Measurements from ENCODE around the gene PER2. TPM values are rescaled to one million over a fixed set of nuclear protein-coding genes. Genes with fewer than 3 reads are reported as not detected.

PER2 gene
- total RNA-seq, 1 experiment from 2014 or later: 5.8 TPM

DNA sequence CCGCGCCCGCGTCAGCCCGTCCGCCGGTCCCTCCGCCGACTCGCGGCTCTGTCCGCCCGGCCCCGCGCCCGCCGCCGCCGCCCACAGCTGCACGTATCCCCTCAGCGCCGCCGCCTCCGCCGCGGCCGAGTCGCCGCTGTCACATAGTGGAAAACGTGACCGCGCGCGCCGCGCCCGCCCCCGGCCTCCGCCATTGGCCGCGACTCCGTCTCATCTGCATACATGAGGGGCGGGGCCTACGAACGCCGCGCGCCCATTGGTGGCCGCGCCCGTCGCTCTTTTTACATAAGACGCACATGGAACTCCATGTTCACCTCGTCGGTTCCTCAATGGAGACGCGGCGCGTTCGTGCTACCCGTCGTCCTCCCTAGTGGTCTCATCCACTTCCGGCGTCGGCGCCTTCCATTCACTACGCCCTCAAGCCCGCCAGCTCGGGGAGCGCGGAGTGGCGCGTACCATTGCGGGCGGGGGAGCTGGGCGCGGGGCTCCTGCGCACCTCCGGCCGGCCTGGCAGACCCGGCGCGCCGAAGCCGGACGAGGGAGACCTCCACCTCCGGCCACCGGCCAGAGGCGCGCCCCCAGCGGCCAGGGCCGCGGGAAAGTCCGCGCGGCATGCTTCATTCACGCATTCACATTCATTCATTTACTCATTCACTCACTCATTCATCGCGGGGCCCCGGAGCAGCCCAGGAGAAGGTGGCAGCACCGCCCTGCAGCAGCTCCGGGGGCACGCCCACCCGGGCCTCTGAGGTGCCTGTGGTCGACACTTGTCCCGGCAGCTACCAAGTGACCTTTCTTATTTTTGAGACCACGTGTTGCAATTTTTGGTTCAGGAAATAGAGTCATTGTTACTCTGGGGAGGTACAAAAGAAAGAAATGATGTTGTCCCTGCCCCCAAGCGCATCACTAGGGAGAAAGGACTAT, 502 bp upstream of the PER2 start:
- Histone ChIP-seq H3K27ac (peak overlapping the region; percentile 84), H3K4me3 (peak overlapping the region; percentile 80)

DNA sequence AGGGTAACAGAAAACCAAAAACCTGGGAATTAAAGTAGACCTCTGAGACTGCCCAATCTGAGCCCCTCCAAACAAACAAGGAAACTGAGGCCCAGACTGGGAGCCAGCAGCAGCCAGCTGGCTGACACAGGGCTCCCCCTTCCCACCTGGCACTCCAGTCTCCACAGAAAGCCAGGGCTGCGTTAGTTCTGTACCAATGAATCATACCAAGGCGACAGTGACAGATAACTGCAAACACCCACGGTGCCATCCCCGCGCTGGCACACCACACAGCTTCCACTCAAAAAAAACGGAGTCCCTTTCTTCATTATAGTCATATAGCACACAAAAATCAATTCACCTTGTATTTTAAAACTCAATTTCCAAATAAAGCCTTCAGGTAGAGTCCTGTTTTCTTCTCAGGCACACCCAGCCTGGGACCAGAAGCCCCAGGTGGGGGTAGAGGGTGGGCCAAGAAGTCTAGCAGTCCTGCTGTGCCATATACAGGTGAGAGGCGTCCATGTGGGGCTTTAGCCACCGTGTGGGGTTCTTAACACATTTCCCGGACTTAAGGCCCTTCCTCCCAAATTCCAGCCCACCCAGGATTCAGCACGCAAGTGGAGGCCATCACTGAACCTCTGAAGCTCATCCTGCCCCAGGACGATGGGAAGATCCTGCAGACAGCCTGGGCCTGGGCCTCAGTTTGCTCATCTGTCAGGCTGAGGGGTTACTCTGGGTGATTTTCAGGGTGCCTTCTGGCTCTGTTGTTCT, 1.2 kb downstream of the PER2 start:
- Histone ChIP-seq H3K36me3 (peaks cover 14% of the 10 kb centered on the region), H3K9me3 (replicated peaks) (no peaks in the 10 kb centered on the region), H3K27ac (peak overlapping the region; percentile 84), H3K27me3 (replicated peaks) (no peaks in the 10 kb centered on the region), H3K4me1 (replicated peaks) (peaks cover 51% of the 10 kb centered on the region), H3K4me3 (peak overlapping the region; percentile 80)
- DNase-seq (ENCODE audit: low read depth in 1 of 2, low spot score in 2 of 2): peak in 1 of 2 experiments; percentile 4

More for the DNA sequence above, 502 bp upstream of the PER2 start:
- peaks cover 51% of the 10 kb centered on the region for H3K4me1 ChIP-seq (replicated peaks)
- H3K9me3 ChIP-seq (replicated peaks): no peaks in the 10 kb centered on the region
- DNase-seq (ENCODE audit: low read depth in 1 of 2, low spot score in 2 of 2): peak; percentile 98 to 99
- no peaks in the 10 kb centered on the region; the same call in 1 of the 2 replicates for H3K27me3 ChIP-seq (replicated peaks)
- peaks cover 14% of the 10 kb centered on the region for H3K36me3 ChIP-seq

DNA sequence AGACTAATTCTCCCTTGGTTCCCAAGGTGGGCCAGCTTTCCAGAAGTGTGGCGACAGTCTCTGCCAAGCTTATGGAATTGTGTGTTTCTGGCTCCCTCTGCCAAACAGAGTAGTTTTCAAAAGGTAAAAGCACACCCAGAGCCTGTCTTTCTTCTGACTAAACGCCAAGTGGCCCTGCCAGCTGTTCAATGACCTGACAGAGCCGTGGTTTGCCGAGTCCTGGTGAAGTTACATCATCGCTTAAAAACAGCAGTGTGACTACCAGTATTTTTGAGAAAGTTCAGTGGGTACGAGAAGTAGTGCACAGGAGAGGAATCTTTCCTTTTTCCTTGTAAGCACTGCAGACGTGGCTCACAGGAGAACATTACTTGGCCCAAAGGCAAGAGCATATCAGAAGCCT, 1.9 kb downstream of the PER2 start:
- no peaks in the 10 kb centered on the region for H3K27me3 ChIP-seq (replicated peaks)
- H3K36me3 ChIP-seq: peaks cover 14% of the 10 kb centered on the region
- peak in 1 of 2 experiments; percentile 33 for DNase-seq (ENCODE audit: low read depth in 1 of 2, low spot score in 2 of 2)
- no peak overlapping the region for H3K4me3 ChIP-seq
- peak overlapping the region; percentile 84 for H3K27ac ChIP-seq
- H3K9me3 ChIP-seq (replicated peaks): no peaks in the 10 kb centered on the region
- H3K4me1 ChIP-seq (replicated peaks): peaks cover 51% of the 10 kb centered on the region

DNA sequence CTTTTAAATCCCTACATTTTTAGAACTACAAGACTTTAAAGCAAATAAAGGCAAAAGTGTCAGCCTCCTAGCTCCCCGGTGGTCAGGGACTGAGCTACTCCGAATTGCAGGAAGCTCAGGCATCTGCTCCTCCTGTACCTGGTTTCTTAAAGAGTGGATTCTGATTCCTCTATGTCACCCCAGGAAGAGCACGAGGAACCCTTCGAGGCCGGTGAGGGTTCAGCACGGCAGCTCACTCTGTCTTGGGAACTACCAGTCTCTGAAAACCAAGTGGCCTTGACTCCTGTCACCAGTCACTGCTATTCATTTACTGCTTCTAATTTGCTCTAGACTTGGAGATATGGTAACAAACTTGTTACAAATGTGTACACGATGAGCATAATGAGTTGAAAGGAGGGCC, 2.3 kb downstream of the PER2 start:
- peaks cover 14% of the 10 kb centered on the region for H3K36me3 ChIP-seq
- H3K9me3 ChIP-seq (replicated peaks): no peaks in the 10 kb centered on the region
- no peak overlapping the region for H3K4me3 ChIP-seq
- no peaks in the 10 kb centered on the region for H3K27me3 ChIP-seq (replicated peaks)
- no peak for DNase-seq (ENCODE audit: low read depth in 1 of 2, low spot score in 2 of 2)
- H3K4me1 ChIP-seq (replicated peaks): peaks cover 51% of the 10 kb centered on the region
- peak overlapping the region; percentile 84 for H3K27ac ChIP-seq

DNA sequence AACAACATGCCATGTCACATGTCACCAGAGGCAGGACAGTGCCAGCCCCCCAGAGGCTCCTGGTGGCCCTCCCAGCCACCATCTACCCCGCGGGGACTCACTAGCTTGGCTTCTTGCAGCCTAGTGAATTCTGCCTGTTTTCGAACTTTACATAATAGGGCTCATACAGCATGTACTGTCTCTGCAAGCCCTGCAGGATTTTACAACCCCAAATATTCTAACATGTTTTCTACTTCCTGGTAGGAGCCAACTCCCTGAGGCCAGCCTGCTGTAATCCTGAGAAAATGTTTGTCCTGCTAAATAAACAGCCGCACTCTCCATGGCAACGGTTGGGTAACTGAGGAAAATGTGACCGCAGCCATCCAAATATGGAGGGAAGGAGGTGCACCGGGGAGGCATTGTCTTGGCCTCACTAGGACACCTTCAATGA, 2.7 kb downstream of the PER2 start:
- Histone ChIP-seq H3K4me1 (replicated peaks) (peaks cover 50% of the 10 kb centered on the region), H3K4me3 (no peak overlapping the region), H3K9me3 (replicated peaks) (no peaks in the 10 kb centered on the region), H3K27ac (peak overlapping the region; percentile 84), H3K27me3 (replicated peaks) (no peaks in the 10 kb centered on the region), H3K36me3 (peaks cover 14% of the 10 kb centered on the region)
- DNase-seq (ENCODE audit: low read depth in 1 of 2, low spot score in 2 of 2): peak; percentile 93 to 94

DNA sequence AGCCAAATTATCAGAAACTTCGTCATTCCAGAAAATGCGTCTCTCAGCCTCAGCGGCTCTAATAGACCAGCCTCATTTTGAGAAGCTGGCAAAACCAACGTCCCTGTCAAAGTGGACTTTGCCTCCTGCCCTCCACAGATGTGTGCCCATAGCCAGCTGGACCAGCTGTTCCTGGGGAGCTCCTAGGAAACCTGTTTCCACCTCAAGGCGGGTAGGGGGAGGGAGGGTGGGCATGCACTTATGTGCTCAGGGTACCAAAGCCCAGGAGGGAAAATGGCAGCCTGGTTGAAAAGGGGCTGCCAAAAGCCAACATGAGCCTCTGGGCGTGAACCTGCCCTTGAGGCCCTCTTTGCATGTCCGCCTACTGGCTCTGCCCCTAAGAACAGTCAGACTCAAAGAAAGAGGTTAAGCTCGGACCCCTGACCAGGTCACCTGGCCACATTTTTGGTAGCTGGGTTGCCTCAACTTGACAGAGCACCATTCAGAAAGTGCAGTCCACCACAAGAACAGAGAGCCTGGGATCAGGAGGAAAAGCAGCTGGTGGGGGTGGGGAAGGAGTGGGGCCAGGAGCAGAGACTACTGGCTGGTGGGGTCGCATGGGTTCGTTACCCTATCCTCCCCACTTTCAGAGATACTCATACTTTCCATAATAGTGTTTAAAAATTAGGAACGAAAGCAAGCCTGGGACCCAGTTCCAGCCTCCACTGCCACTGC, 3.5 kb downstream of the PER2 start:
- H3K9me3 ChIP-seq (replicated peaks): no peaks in the 10 kb centered on the region
- H3K27me3 ChIP-seq (replicated peaks): no peaks in the 10 kb centered on the region
- peaks cover 43% of the 10 kb centered on the region for H3K4me1 ChIP-seq (replicated peaks)
- H3K4me3 ChIP-seq: no peak overlapping the region
- peaks cover 14% of the 10 kb centered on the region for H3K36me3 ChIP-seq
- peak overlapping the region; percentile 84 for H3K27ac ChIP-seq
- no peak for DNase-seq (ENCODE audit: low read depth in 1 of 2, low spot score in 2 of 2)

DNA sequence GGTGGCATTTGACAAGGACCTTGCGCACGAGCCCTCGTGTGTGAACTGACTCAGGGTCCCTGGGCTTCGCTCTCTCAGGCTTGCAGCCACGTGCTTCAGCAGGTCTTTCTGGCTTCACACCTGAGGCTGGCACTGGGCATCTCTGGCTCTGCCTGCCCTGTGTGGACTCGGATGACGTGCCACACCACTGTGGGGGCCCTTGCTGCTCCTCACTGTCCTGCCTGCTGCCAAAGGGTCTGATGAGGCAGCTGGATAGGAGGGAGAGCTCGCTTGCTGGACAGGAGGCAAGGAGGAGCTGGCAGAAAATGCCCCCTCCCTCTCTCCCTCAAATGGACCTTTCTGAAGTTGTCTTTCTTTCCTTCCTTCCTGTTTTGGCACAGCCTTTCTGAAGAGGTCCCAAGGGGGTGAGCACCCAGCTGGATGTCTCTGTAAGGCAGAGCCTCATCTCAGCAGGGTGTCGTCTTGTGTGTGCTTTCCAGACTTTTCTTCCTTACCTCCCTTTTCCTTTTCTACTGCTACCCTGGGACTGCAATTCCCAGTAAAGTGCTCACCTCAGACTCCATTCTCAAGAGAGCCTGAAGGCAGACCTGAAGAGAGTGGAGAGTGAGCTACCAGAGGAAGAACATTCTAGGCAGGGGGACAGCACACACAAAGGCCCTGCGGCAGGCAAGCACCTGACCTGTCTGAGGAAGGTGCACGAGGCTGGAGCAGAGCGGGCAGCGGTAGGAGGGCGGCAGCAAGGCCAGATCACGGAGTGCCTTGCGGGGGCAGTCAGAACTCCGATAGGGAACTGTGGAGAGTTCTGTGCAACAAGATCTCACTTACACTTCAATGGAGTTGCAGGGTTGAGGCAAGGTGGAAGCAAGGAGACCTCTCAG, 5.3 kb downstream of the PER2 start:
- no peak overlapping the region for H3K27ac ChIP-seq
- no peaks in the 10 kb centered on the region for H3K9me3 ChIP-seq (replicated peaks)
- H3K4me1 ChIP-seq (replicated peaks): peaks cover 32% of the 10 kb centered on the region
- DNase-seq (ENCODE audit: low read depth in 1 of 2, low spot score in 2 of 2): no peak
- H3K36me3 ChIP-seq: peaks cover 11% of the 10 kb centered on the region
- no peaks in the 10 kb centered on the region for H3K27me3 ChIP-seq (replicated peaks)
- H3K4me3 ChIP-seq: no peak overlapping the region

DNA sequence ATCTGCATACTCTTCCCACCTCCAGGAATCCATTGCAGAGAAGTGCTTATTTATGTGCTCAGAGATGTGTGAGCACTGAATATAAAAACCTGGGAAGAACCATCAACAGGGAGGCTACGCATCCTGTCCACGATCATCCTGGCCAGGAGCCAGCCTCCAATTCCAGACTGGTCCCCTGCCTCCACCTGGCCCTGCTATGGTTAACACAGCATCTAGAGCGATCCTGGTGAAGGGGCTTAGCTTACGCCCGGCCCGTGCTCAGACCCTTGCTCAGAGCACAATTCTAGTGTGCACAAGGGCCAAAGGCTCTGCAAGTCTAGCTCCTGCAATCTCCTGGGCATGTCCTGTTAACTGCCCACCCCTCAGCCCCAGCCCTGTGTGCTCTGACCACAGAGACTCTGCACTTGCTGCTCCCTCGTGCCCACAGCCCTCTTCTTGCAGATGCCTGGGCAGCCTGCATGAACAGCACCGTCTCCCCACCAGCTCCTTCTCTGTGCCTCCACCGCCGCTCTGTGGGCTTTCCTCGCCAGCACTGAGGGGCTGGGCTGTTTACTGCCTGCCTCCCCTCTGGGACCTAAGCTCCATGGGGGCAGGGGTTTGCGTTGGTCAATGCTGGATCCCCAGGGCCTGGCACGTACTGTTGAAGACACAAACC, 6.5 kb downstream of the PER2 start:
- Histone ChIP-seq H3K27me3 (replicated peaks) (no peaks in the 10 kb centered on the region), H3K27ac (no peak overlapping the region), H3K36me3 (peaks cover 8% of the 10 kb centered on the region), H3K4me3 (no peak overlapping the region), H3K4me1 (replicated peaks) (peaks cover 20% of the 10 kb centered on the region), H3K9me3 (replicated peaks) (no peaks in the 10 kb centered on the region)
- DNase-seq (ENCODE audit: low read depth in 1 of 2, low spot score in 2 of 2): no peak

DNA sequence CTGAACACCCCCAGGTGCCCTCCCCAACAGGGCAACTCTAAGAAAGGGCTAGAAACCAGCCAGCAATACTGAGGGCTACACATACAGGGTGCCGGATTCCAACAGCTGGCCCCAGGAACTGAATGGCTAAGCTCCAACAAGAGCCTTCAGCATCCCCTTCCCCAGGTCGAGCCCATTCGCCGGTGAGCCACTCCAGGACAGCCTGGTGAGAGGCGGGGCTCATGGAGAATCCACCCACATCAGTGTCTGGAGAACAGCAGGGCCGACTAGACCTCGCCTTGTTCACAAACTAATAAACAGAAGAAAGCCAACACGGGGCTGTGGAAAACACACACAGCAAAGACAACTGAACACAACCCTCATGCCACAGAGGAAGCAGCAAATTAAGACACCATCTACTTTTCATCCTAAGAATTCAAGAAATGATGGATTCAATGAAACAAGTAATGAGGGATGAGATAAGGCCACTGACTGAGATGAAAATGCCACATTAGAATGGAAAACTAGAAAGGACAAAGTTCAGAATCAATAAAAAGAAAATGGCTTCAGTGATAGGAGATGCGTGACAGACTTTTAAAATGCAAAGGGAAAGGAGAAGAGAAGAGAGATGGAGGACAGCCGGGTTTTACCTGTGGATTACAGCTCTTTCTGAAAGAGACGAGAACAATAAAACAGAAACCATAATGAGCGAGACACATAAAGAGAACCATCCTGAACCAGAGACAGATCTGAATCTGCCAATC, 8.2 kb downstream of the PER2 start:
- Histone ChIP-seq H3K4me1 (replicated peaks) (peaks cover 3% of the 10 kb centered on the region), H3K36me3 (peaks cover 15% of the 10 kb centered on the region), H3K9me3 (replicated peaks) (no peaks in the 10 kb centered on the region), H3K27me3 (replicated peaks) (no peaks in the 10 kb centered on the region), H3K4me3 (no peak overlapping the region), H3K27ac (no peak overlapping the region)
- no peak for DNase-seq (ENCODE audit: low read depth in 1 of 2, low spot score in 2 of 2)

DNA sequence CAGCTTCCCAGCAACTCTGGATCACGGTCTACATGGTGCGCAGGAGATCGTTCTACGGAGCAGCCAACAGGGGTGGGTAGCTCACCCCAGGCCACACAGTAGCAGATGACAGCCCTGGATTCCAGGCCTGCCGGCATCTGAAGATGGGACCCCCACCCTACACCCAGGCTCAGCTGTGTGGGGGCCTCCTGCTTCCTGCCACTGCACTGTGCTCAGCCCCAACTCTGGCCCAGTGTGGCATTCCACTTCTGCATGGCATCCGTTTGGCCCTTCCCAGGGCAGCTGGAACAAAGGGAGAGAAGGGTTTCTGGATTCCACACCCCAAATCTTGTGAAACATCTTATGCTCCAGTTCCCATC, 9.1 kb downstream of the PER2 start:
- DNase-seq (ENCODE audit: low read depth in 1 of 2, low spot score in 2 of 2): no peak
- Histone ChIP-seq H3K27me3 (replicated peaks) (no peaks in the 10 kb centered on the region), H3K36me3 (peaks cover 24% of the 10 kb centered on the region), H3K4me3 (no peak overlapping the region), H3K27ac (no peak overlapping the region), H3K4me1 (replicated peaks) (no peaks in the 10 kb centered on the region), H3K9me3 (replicated peaks) (no peaks in the 10 kb centered on the region)

DNA sequence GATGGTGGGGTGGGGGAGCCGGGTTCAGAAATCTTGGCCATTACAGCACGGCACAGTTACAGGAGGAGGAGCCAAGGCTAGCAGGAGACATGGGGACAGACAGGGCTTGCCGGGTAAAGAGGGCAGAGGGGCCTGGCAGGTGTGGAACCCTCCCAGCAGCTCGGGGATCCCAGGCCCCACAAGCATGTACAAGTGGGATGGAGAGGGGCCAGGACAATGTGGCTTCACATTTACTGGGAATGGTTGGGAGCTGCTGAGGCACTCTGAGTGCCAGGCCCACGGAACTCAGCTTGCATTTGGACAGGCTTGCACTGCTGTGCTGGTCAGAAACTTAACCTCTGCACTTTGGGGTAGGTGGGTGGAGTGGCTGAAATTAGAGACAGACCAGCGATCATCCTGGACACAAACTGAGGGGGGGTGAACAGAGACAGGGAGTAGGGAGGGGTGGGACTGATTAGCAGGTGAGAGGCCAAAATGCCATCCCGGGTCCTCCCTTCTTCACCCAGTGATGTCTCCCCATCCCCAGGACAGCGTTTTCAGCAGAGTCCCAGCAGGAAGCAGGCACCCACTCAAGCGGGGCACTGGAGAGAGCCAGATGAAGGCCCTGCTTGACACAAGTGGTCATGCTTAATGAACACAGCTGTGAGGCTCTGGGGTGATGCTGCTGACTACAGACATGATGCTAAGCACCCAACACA, 9.6 kb downstream of the PER2 start:
- Histone ChIP-seq H3K27ac (no peak overlapping the region), H3K4me3 (no peak overlapping the region), H3K36me3 (peaks cover 29% of the 10 kb centered on the region), H3K27me3 (replicated peaks) (no peaks in the 10 kb centered on the region), H3K4me1 (replicated peaks) (no peaks in the 10 kb centered on the region), H3K9me3 (replicated peaks) (no peaks in the 10 kb centered on the region)
- DNase-seq (ENCODE audit: low read depth in 1 of 2, low spot score in 2 of 2): no peak

DNA sequence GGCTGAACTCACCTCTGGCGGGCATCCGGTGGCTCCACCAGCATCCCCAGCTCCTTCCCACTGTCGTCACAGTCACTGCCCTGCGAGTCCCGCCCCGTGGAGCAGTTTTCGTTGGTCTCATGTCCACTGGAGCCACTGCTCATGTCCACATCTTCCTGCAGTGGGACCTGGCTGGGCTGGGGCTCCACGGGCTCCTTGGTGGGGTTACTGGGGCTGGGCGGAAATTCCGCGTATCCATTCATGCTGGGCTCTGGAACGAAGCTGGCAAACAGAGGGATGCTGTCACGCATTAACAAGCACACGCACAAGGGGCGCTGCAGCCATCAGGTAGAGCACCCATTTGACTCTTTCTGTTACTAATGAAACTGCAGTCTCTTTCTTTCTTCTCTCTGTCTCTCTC, 10.7 kb downstream of the PER2 start:
- H3K27me3 ChIP-seq (replicated peaks): no peaks in the 10 kb centered on the region
- no peak overlapping the region for H3K4me3 ChIP-seq
- DNase-seq (ENCODE audit: low read depth in 1 of 2, low spot score in 2 of 2): no peak
- H3K4me1 ChIP-seq (replicated peaks): no peaks in the 10 kb centered on the region
- no peaks in the 10 kb centered on the region for H3K9me3 ChIP-seq (replicated peaks)
- no peak overlapping the region for H3K27ac ChIP-seq
- peaks cover 33% of the 10 kb centered on the region for H3K36me3 ChIP-seq
